IMR-90 (cell line): ENCODE measurements around the gene PEA15. TPM values are rescaled to one million over a fixed set of nuclear protein-coding genes. Genes with fewer than 3 reads are reported as not detected.

Experiments used
- ATAC-seq: fragments of 200-7000 bp; cut with Tn5 transposase; 2 replicates; pipeline ENCODE4 v1.9.1; 2020; ENCODE audit warnings: low read depth, mild to moderate bottlenecking, moderate library complexity
- BruUV-seq: library from RNA; stranded (reverse); fragments of 400-500 nt; replicated peaks from 2 replicates; lab custom pipeline; 2021; lab: Mats Ljungman, UMichigan
- CTCF ChIA-PET: fragments of 300-600 bp; formaldehyde crosslinking; extraction: SDS; loops from one replicate; lab custom pipeline; 2021; ENCODE audit warnings: antibody characterized with exemption; lab: Yijun Ruan, JAX
- POLR2A ChIA-PET: fragments of 300-600 bp; sonication (Branson Sonifier 250); formaldehyde crosslinking; loops from one replicate; lab custom pipeline; 2022; ENCODE audit warnings: antibody characterized with exemption; ENCODE audit not compliant: unreplicated experiment; lab: Charles Lee
- DNase-seq: peaks from one replicate; pipeline ENCODE4 v3.0.0; 2013
- H2AFZ ChIP-seq: replicated peaks from 2 replicates; pipeline ENCODE3; 2013; ENCODE audit warnings: low read length, mild to moderate bottlenecking; ENCODE audit not compliant: poor library complexity
- H2AK5ac ChIP-seq: 2 replicates; pipeline ENCODE4 v1.6.1; 2013; ENCODE audit warnings: low read depth, low read length, inconsistent platforms
- H2AK9ac ChIP-seq: replicated peaks from 2 replicates; pipeline ENCODE3; 2013; ENCODE audit warnings: mild to moderate bottlenecking, low read depth, low read length, moderate library complexity; ENCODE audit not compliant: poor library complexity
- H2BK120ac ChIP-seq: 2 replicates; pipeline ENCODE4 v1.6.1; 2013; ENCODE audit warnings: low read depth, low read length, inconsistent platforms
- H2BK15ac ChIP-seq: 3 replicates; pipeline ENCODE4 v1.6.1; 2013; ENCODE audit warnings: low read depth, low read length, inconsistent platforms
- H2BK20ac ChIP-seq: 2 replicates; pipeline ENCODE4 v1.6.1; 2013; ENCODE audit warnings: low read depth, mild to moderate bottlenecking, inconsistent platforms, low read length, moderate library complexity
- H2BK5ac ChIP-seq: 2 replicates; pipeline ENCODE4 v1.6.1; 2013; ENCODE audit warnings: mild to moderate bottlenecking, low read depth, low read length, inconsistent platforms; ENCODE audit not compliant: poor library complexity, severe bottlenecking
- H3K14ac ChIP-seq: replicated peaks from 2 replicates; pipeline ENCODE4 v1.6.1; 2013; ENCODE audit warnings: low read depth, low read length, inconsistent platforms
- H3K18ac ChIP-seq: 2 replicates; pipeline ENCODE4 v1.6.1; 2013; ENCODE audit warnings: low read depth, low read length, control low read depth
- H3K23ac ChIP-seq: 2 replicates; pipeline ENCODE4 v1.6.1; 2013; ENCODE audit warnings: low read depth, low read length, inconsistent platforms
- H3K27ac ChIP-seq: 2 replicates; pipeline ENCODE4 v1.5.1; 2013; ENCODE audit warnings: mild to moderate bottlenecking, control low read depth, low read length; ENCODE audit not compliant: insufficient read depth
- H3K27me3 ChIP-seq: 2 replicates; pipeline ENCODE4 v1.6.1; 2013; ENCODE audit warnings: low read length; ENCODE audit not compliant: control insufficient read depth, insufficient read depth
- H3K36me3 ChIP-seq: 2 replicates; pipeline ENCODE4 v1.6.1; 2013; ENCODE audit warnings: low read length, mixed read lengths; ENCODE audit not compliant: control insufficient read depth, insufficient read depth
- H3K4ac ChIP-seq: 2 replicates; pipeline ENCODE4 v1.6.1; 2013; ENCODE audit warnings: low read depth, low read length, inconsistent platforms
- H3K4me1 ChIP-seq: 2 replicates; pipeline ENCODE4 v1.6.1; 2013; ENCODE audit warnings: low read length, mixed read lengths; ENCODE audit not compliant: control insufficient read depth, insufficient read depth
- H3K4me2 ChIP-seq: 2 replicates; pipeline ENCODE4 v1.6.1; 2013; ENCODE audit warnings: low read depth, mild to moderate bottlenecking, control low read depth, low read length, moderate library complexity
- H3K4me3 ChIP-seq: 2 replicates; pipeline ENCODE4 v1.5.1; 2013; ENCODE audit warnings: low read depth, mild to moderate bottlenecking, control low read depth, low read length, moderate library complexity; ENCODE audit not compliant: insufficient read depth
- H3K56ac ChIP-seq: 2 replicates; pipeline ENCODE4 v1.6.1; 2013; ENCODE audit warnings: low read length, inconsistent platforms; ENCODE audit not compliant: insufficient read depth; ENCODE audit errors: extremely low read depth
- H3K79me1 ChIP-seq, 2 experiments: 2 replicates each; pipeline ENCODE4 v1.6.1; 2013; ENCODE audit warnings: low read length in 2 of 2, inconsistent platforms in 1 of 2, low read depth in 1 of 2
- H3K9ac ChIP-seq: 2 replicates; pipeline ENCODE4 v1.6.1; 2013; ENCODE audit warnings: low read depth, low read length, control low read depth
- H3K9me1 ChIP-seq: 2 replicates; pipeline ENCODE4 v1.6.1; 2013; ENCODE audit warnings: low read length, inconsistent platforms; ENCODE audit not compliant: insufficient read depth
- H3K9me3 ChIP-seq: 2 replicates; pipeline ENCODE4 v1.6.1; 2013; ENCODE audit warnings: low read length; ENCODE audit not compliant: control insufficient read depth, insufficient read depth
- H4K20me1 ChIP-seq: 2 replicates; pipeline ENCODE4 v1.6.1; 2013; ENCODE audit warnings: low read length, inconsistent platforms; ENCODE audit not compliant: insufficient read depth
- H4K5ac ChIP-seq: 2 replicates; pipeline ENCODE4 v1.6.1; 2013; ENCODE audit warnings: mild to moderate bottlenecking, low read depth, low read length, control low read depth
- H4K8ac ChIP-seq, 2 experiments: 2 replicates each; pipeline ENCODE4 v1.6.1; 2013; ENCODE audit warnings: low read depth in 2 of 2, low read length in 2 of 2, control low read depth in 1 of 2, inconsistent platforms in 1 of 2
- H4K91ac ChIP-seq: 2 replicates; pipeline ENCODE4 v1.6.1; 2013; ENCODE audit warnings: low read depth, low read length, inconsistent platforms; ENCODE audit not compliant: insufficient read depth
- CEBPB ChIP-seq: IDR thresholded peaks from 2 replicates; pipeline ENCODE4 v1.6.1; 2012; ENCODE audit warnings: low read depth, low read length, improper control_type of control experiment
- CHD1 ChIP-seq: IDR thresholded peaks from 2 replicates; pipeline ENCODE4 v1.6.1; 2012; ENCODE audit warnings: low read depth, low read length, improper control_type of control experiment
- CTCF ChIP-seq: conservative IDR thresholded peaks from 2 replicates; pipeline ENCODE4 v1.5.1; 2012; ENCODE audit warnings: mild to moderate bottlenecking, low read depth, low read length, improper control_type of control experiment
- MAFK ChIP-seq: IDR thresholded peaks from 2 replicates; pipeline ENCODE4 v1.6.1; 2012; ENCODE audit warnings: low read depth, low read length, improper control_type of control experiment
- MAZ ChIP-seq: IDR thresholded peaks from 2 replicates; pipeline ENCODE4 v1.6.1; 2012; ENCODE audit warnings: low read depth, mild to moderate bottlenecking, low read length, improper control_type of control experiment, moderate library complexity, borderline replicate concordance
- MXI1 ChIP-seq: IDR thresholded peaks from 2 replicates; pipeline ENCODE4 v1.6.1; 2012; ENCODE audit warnings: low read depth, mild to moderate bottlenecking, low read length, moderate library complexity, borderline replicate concordance
- NFE2L2 ChIP-seq: fragments of 150-350 bp; IDR thresholded peaks from 2 replicates; pipeline ENCODE4 v1.6.1; 2016; ENCODE audit warnings: low read depth, mild to moderate bottlenecking, low read length
- RAD21 ChIP-seq: IDR thresholded peaks from 2 replicates; pipeline ENCODE4 v1.6.1; 2012; ENCODE audit warnings: low read length, improper control_type of control experiment
- RFX5 ChIP-seq: IDR thresholded peaks from 2 replicates; pipeline ENCODE4 v1.8.0; 2012; ENCODE audit warnings: low read depth, mild to moderate bottlenecking, low read length, moderate library complexity
- USF2 ChIP-seq: fragments of 150-350 bp; IDR thresholded peaks from 2 replicates; pipeline ENCODE4 v1.6.1; 2017; ENCODE audit warnings: mild to moderate bottlenecking, antibody characterized with exemption, low read length, low read depth
- WGBS, 2 experiments: methylation state at CpG; one replicate each; pipeline versions ENCODE4 v1.1.5 to v1.1.7; 2013; ENCODE audit warnings: missing lambda C conversion rate in 2 of 2; ENCODE audit not compliant: insufficient read length in 1 of 2; ENCODE audit errors: extremely low coverage in 2 of 2; 5-methylcytosine and 5-hydroxymethylcytosine counted together
- dilution Hi-C: fragments of 300-500 bp; cut with HindIII; formaldehyde crosslinking; loops from one replicate; pipeline ENCODE4 v1.14.3; 2018; ENCODE audit warnings: low sequenced_read_pairs; ENCODE audit not compliant: unreplicated experiment
- in situ Hi-C: fragments of 300-500 bp; cut with MboI; formaldehyde crosslinking; loops from 3 replicates; pipeline ENCODE4 v1.14.3; 2019; ENCODE audit warnings: low sequenced_read_pairs, inconsistent platforms, mixed read lengths
- intact Hi-C: fragments of 100-400 bp; cut with micrococcal nuclease; formaldehyde crosslinking; loops from 2 replicates; pipeline ENCODE4 v1.10.0; 2022
- polyA plus RNA-seq, 3 experiments: library from polyadenylated mRNA; depleted of rRNA; stranded (reverse); fragments of >200 nt; gene quantifications; 2 replicates each; pipeline ENCODE4 v1.2.3, GENCODE V29; 2012; ENCODE audit warnings: low replicate concordance in 1 of 3
- total RNA-seq: library from RNA; depleted of rRNA; stranded (reverse); fragments of >200 nt; gene quantifications from 2 replicates; pipeline ENCODE4 v1.2.3, GENCODE V29; 2012

The PEA15 gene
- total and polyA plus RNA-seq, 2 of the 4 experiments (the other 2 are of a cell fraction): 296 to 754 TPM

- TF ChIP-seq CTCF (no peak), MAFK (no peak), MXI1 (no peak), RAD21 (no peak), USF2 (no peak), NFE2L2 (no peak), RFX5 (no peak), MAZ (no peak), CEBPB (no peak), CHD1 (no peak)
- Histone ChIP-seq H3K4me2 (no peak overlapping the region), H4K91ac (no peak overlapping the region), H2AK5ac (no peak overlapping the region), H4K8ac (no peak overlapping the region), H3K56ac (no peak overlapping the region), H3K4ac (no peak overlapping the region), H2BK20ac (no peak overlapping the region), H3K27me3 (no peaks in the 10 kb centered on the region), H3K27ac (no peak overlapping the region), H3K9me3 (no peaks in the 10 kb centered on the region), H3K14ac (no peak overlapping the region), H3K9ac (no peak overlapping the region), H2AFZ (no peak overlapping the region), H3K4me1 (peaks cover 2% of the 10 kb centered on the region; the same call in 1 of the 2 replicates), H3K79me1 (peaks cover 13 to 25% of the 10 kb centered on the region in 2 experiments; a peak in 3 of 4 replicates), H3K9me1 (no peaks in the 10 kb centered on the region; the same call in 1 of the 2 replicates), H3K23ac (no peak overlapping the region), H4K20me1 (no peaks in the 10 kb centered on the region; the same call in 1 of the 2 replicates), H3K36me3 (peaks cover 44% of the 10 kb centered on the region), H3K4me3 (no peak overlapping the region), H2AK9ac (no peak overlapping the region), H2BK15ac (no peak overlapping the region), H2BK120ac (no peak overlapping the region), H3K18ac (no peak overlapping the region), H2BK5ac (no peak overlapping the region), H4K5ac (no peak overlapping the region)
- BruUV-seq: no TSS peak
- ATAC-seq (no peak), DNase-seq (no peak)
- dilution Hi-C loops: no loop called here
- intact Hi-C loops: loop anchor here (5.0 kb wide), 2 partner anchors 78 to 98 kb away; no protein-coding TSS in a partner anchor
- in situ Hi-C loops: no loop called here
- ChIA-PET POLR2A (no interaction called here), CTCF (interaction anchor here (1.6 kb wide), 1 partner anchor 12 kb away, joined by 6 read pairs; no protein-coding TSS in a partner anchor)
- 93% methylated on average over 6 of the region's 24 CpGs; no CpG with 5 or more reads in 1 of the 2 experiments for WGBS, 2 experiments
Measured at GRCh38 chr1:160239582-160240299, 34.6 kb downstream of the PEA15 start.
